Germinal center (tissue), 1 donor: ENCODE data around the gene KCND2.

Experiments
- DNase-seq: peaks from one replicate; pipeline ENCODE4 v3.0.0; 2012; ENCODE audit warnings: mixed read lengths, low spot score

Gene KCND2

GRCh38 chr7:120412139-120413050 lies 139.4 kb downstream of the KCND2 start:
- DNase-seq = no peak

- DNase-seq = no peak
Measured at GRCh38 chr7:120413164-120413563, 140.2 kb downstream of the KCND2 start.

- DNase-seq = no peak
Measured at GRCh38 chr7:120417244-120417979, 144.4 kb downstream of the KCND2 start.

GRCh38 chr7:120421151-120421651 lies 148.2 kb downstream of the KCND2 start:
- DNase-seq = no peak

GRCh38 chr7:120431016-120431415 lies 158.0 kb downstream of the KCND2 start:
- DNase-seq = no peak

- no peak for DNase-seq
Measured at GRCh38 chr7:120436487-120437060, 163.6 kb downstream of the KCND2 start.

- DNase-seq = no peak
Measured at GRCh38 chr7:120441850-120442249, 168.9 kb downstream of the KCND2 start.

GRCh38 chr7:120442838-120443237 lies 169.9 kb downstream of the KCND2 start:
- no peak for DNase-seq

GRCh38 chr7:120444650-120445049 lies 171.7 kb downstream of the KCND2 start:
- DNase-seq = no peak

- no peak for DNase-seq
Measured at GRCh38 chr7:120445276-120445675, 172.3 kb downstream of the KCND2 start.

GRCh38 chr7:120452665-120453064 lies 179.7 kb downstream of the KCND2 start:
- no peak for DNase-seq

- no peak for DNase-seq
Measured at GRCh38 chr7:120456699-120457098, 183.7 kb downstream of the KCND2 start.

GRCh38 chr7:120460949-120461348 lies 188.0 kb downstream of the KCND2 start:
- no peak for DNase-seq

- no peak for DNase-seq
Measured at GRCh38 chr7:120462991-120463390, 190.0 kb downstream of the KCND2 start.

GRCh38 chr7:120464104-120464503 lies 191.1 kb downstream of the KCND2 start:
- no peak for DNase-seq

GRCh38 chr7:120467676-120468075 lies 194.7 kb downstream of the KCND2 start:
- no peak for DNase-seq

GRCh38 chr7:120468611-120469010 lies 195.6 kb downstream of the KCND2 start:
- DNase-seq = no peak

GRCh38 chr7:120472892-120473291 lies 199.9 kb downstream of the KCND2 start:
- DNase-seq = no peak

GRCh38 chr7:120473352-120473751 lies 200.4 kb downstream of the KCND2 start:
- DNase-seq = no peak

- DNase-seq = no peak
Measured at GRCh38 chr7:120475994-120476393, 203.0 kb downstream of the KCND2 start.

- DNase-seq = no peak
Measured at GRCh38 chr7:120480472-120480871, 207.5 kb downstream of the KCND2 start.

- DNase-seq = no peak
Measured at GRCh38 chr7:120480930-120481329, 208.0 kb downstream of the KCND2 start.

- no peak for DNase-seq
Measured at GRCh38 chr7:120486164-120486563, 213.2 kb downstream of the KCND2 start.
